ENCODE measurements around the gene C3orf49.

The C3orf49 gene

DNA sequence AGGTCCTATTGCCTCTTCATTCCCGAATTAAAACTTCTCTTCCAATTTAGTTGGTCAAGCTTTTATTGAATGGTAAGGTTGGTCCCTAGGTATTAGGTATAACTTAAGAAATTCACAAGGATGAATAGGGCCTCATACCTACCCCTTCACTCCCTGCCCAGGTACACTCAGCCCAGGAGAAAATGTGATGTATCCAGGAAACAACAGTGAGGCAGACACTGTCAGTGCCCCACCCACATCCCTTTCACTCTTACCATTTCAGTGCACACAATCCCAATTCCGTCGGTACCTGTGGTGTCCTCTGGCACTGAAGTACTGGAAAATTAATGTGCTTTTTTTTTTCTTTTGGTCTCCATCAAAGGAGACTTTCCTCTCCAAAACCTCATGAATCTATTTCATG is 10.5 kb upstream of the C3orf49 start:
- Histone ChIP-seq H3K4me2 (ENCODE audit: low read length) (no peak overlapping the region), H2AFZ (no peak overlapping the region), H3K36me3 (ENCODE audit: control insufficient read depth, insufficient read depth, low read length) (no peaks in the 10 kb centered on the region), H3K4me3 (ENCODE audit: low read depth, low read length) (no peak overlapping the region), H3K79me2 (no peaks in the 10 kb centered on the region), H3K9ac (no peak overlapping the region), H3K27me3 (ENCODE audit: control insufficient read depth, insufficient read depth, low read length) (no peaks in the 10 kb centered on the region), H3K9me3 (ENCODE audit: control insufficient read depth, low read length) (no peaks in the 10 kb centered on the region), H3K4me1 (no peaks in the 10 kb centered on the region), H3K27ac (no peak overlapping the region)
- TF ChIP-seq, protein P1, sequence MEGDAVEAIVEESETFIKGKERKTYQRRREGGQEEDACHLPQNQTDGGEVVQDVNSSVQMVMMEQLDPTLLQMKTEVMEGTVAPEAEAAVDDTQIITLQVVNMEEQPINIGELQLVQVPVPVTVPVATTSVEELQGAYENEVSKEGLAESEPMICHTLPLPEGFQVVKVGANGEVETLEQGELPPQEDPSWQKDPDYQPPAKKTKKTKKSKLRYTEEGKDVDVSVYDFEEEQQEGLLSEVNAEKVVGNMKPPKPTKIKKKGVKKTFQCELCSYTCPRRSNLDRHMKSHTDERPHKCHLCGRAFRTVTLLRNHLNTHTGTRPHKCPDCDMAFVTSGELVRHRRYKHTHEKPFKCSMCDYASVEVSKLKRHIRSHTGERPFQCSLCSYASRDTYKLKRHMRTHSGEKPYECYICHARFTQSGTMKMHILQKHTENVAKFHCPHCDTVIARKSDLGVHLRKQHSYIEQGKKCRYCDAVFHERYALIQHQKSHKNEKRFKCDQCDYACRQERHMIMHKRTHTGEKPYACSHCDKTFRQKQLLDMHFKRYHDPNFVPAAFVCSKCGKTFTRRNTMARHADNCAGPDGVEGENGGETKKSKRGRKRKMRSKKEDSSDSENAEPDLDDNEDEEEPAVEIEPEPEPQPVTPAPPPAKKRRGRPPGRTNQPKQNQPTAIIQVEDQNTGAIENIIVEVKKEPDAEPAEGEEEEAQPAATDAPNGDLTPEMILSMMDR (IDR thresholded peaks at IDR 0.05) = no peak

DNA sequence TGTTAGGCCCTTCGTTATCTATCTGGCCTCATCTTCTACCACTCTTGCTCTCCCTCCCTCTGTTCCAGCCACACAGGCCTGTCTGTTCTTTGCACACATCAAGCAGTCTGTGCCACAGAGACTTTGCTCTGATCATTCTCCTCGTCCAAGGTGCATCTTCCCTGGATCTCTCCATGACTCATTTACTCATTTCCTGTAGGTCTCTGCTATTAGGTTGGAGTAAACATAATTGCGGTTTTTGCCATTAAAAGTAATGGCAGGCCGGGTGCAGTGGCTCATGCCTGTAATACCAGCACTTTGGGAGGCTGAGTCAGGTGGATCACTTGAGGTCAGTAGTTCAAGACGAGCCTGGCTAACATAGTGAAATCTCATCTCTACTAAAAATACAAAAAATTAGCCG is 9.5 kb upstream of the C3orf49 start:
- H3K27ac ChIP-seq = no peak overlapping the region
- no peaks in the 10 kb centered on the region for H3K79me2 ChIP-seq
- no peaks in the 10 kb centered on the region for H3K9me3 ChIP-seq (ENCODE audit: control insufficient read depth, low read length)
- TF ChIP-seq, protein P1 (IDR thresholded peaks at IDR 0.05) = no peak
- no peak overlapping the region for H3K4me2 ChIP-seq (ENCODE audit: low read length)
- no peak overlapping the region for H3K9ac ChIP-seq
- H3K4me1 ChIP-seq = no peaks in the 10 kb centered on the region
- no peaks in the 10 kb centered on the region for H3K36me3 ChIP-seq (ENCODE audit: control insufficient read depth, insufficient read depth, low read length)
- no peak overlapping the region for H3K4me3 ChIP-seq (ENCODE audit: low read depth, low read length)
- no peak overlapping the region for H2AFZ ChIP-seq
- H3K27me3 ChIP-seq (ENCODE audit: control insufficient read depth, insufficient read depth, low read length) = no peaks in the 10 kb centered on the region

DNA sequence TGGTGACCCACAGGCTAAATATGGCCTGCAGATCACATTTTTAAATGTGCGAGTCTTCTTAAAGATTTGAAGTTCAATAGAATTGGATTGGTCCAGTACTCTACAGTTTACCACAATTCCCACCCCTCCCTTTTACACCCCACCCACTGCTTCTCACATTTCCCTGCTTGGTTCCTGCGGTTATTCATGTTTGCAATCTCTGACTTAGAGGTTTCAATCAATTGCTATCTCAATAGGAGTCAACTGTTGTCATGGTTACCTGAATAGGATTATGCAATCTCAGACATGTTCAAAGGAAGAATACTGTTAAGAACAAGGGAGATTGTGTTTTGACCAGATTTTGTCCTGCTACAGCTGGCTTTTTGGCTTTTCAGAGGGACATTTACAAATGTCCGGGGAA is 4.9 kb upstream of the C3orf49 start:
- Histone ChIP-seq H3K36me3 (ENCODE audit: control insufficient read depth, insufficient read depth, low read length) (no peaks in the 10 kb centered on the region), H3K27me3 (ENCODE audit: control insufficient read depth, insufficient read depth, low read length) (no peaks in the 10 kb centered on the region), H3K4me1 (no peaks in the 10 kb centered on the region), H3K9ac (no peak overlapping the region), H2AFZ (no peak overlapping the region), H3K9me3 (ENCODE audit: control insufficient read depth, low read length) (no peaks in the 10 kb centered on the region), H3K27ac (no peak overlapping the region), H3K79me2 (no peaks in the 10 kb centered on the region), H3K4me2 (ENCODE audit: low read length) (no peak overlapping the region), H3K4me3 (ENCODE audit: low read depth, low read length) (no peak overlapping the region)
- TF ChIP-seq, protein P1 (IDR thresholded peaks at IDR 0.05) = no peak

DNA sequence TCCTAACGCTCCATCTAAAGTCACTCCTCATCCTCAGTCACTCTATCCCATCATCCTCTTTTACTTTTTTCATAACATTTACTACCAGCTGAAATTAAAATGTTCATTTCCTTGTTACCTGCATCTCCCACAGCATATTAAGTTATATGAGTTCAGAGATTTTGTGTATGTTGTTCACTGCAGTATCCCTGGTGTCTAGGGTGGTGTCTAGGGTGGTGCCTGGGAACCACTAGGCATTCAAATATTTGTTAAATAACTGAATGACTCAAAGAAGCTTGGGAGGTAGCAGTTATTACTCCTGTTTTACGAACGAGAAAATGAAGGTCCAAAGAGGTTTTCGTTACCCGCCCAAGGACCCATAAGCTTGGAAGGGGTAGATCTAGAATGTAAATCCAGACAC is 1.9 kb upstream of the C3orf49 start:
- H3K9me3 ChIP-seq (ENCODE audit: control insufficient read depth, low read length) = no peaks in the 10 kb centered on the region
- TF ChIP-seq, protein P1 (IDR thresholded peaks at IDR 0.05) = no peak
- no peak overlapping the region for H3K4me3 ChIP-seq (ENCODE audit: low read depth, low read length)
- no peaks in the 10 kb centered on the region for H3K79me2 ChIP-seq
- H3K27me3 ChIP-seq (ENCODE audit: control insufficient read depth, insufficient read depth, low read length) = no peaks in the 10 kb centered on the region
- H3K4me2 ChIP-seq (ENCODE audit: low read length) = no peak overlapping the region
- H3K27ac ChIP-seq = no peak overlapping the region
- no peak overlapping the region for H3K9ac ChIP-seq
- H3K4me1 ChIP-seq = no peaks in the 10 kb centered on the region
- no peak overlapping the region for H2AFZ ChIP-seq
- H3K36me3 ChIP-seq (ENCODE audit: control insufficient read depth, insufficient read depth, low read length) = no peaks in the 10 kb centered on the region

DNA sequence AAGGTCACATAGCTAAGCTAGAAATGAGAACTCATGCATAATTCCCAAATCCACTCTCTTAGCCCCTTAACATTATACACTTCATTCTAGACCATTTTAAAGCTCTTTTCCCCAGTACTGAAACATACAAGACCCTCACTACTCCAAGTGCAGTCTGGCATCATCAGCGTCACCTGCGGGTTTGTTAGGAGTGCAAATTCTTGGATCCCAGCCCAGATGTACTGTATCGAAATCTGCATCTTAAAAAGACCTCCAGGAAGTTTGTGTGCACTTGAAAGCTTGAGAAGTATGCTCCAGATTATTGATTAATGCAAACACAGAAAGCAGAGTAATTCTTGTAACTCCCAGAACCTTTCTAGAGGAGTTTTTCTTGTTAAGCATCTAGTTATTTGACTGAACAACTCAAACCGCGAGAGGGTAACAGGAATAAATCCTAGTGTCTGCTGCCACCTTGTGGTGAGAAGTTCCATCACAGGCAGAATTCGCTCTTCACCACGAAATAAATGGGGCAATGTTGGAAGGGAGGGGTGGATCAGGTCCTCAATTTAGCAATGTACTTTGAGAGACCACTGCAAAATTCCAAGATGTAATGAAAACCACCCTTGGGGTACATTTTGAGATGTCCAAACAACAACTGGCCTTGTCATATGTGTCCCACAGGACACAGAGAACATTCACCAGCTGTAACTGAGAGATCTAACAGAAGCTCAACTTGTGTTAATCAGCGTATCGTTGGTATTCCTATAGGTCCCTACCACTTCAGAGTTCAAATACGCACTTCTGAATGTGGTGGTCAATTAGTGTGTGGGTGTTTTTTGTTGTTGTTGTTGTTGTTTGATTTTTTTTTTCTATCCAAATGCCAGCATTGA is 583 bp upstream of the C3orf49 start:
- TF ChIP-seq, protein P1 (IDR thresholded peaks at IDR 0.05) = peak; percentile 89
- H3K4me3 ChIP-seq (ENCODE audit: low read depth, low read length) = no peak overlapping the region
- no peaks in the 10 kb centered on the region for H3K4me1 ChIP-seq
- H3K4me2 ChIP-seq (ENCODE audit: low read length) = no peak overlapping the region
- peak overlapping the region; percentile 36 for H2AFZ ChIP-seq
- no peak overlapping the region for H3K9ac ChIP-seq
- H3K36me3 ChIP-seq (ENCODE audit: control insufficient read depth, insufficient read depth, low read length) = no peaks in the 10 kb centered on the region
- no peaks in the 10 kb centered on the region for H3K27me3 ChIP-seq (ENCODE audit: control insufficient read depth, insufficient read depth, low read length)
- H3K79me2 ChIP-seq = no peaks in the 10 kb centered on the region
- no peak overlapping the region for H3K27ac ChIP-seq
- no peaks in the 10 kb centered on the region for H3K9me3 ChIP-seq (ENCODE audit: control insufficient read depth, low read length)

Data from parathyroid adenoma (tissue), 2 donors.